COLO668 (cell line): ENCODE results near the gene ATP5F1A.
"Not testable (repeated sequence)": the region's sequence is repeated elsewhere in the genome, so short reads cannot be mapped to it uniquely, and the experiment has no call there.

Experiments
- DNase-seq: peaks from one replicate; lab custom pipeline; 2025; ENCODE audit not compliant: unreplicated experiment; lab: John Stamatoyannopoulos, UW

The ATP5F1A gene

GRCh38 chr18:46097801-46098615 lies at the start of gene ATP5F1A:
ATP5F1A (minus strand) TSS chr18:46098296; CDS start chr18:46098231, 65 bp downstream.
- peak; percentile 88 for DNase-seq

GRCh38 chr18:46141199-46141598 lies 43.1 kb upstream of the ATP5F1A start:
- DNase-seq = no peak

GRCh38 chr18:46140173-46140572 lies 42.1 kb upstream of the ATP5F1A start:
- no peak for DNase-seq

GRCh38 chr18:46134920-46135675 lies 37.0 kb upstream of the ATP5F1A start:
- no peak for DNase-seq

- DNase-seq = no peak
These were observed 35.4 kb upstream of the ATP5F1A start for GRCh38 chr18:46133534-46133933.

- DNase-seq = not testable (repeated sequence)
These were observed 32.5 kb upstream of the ATP5F1A start for GRCh38 chr18:46130549-46130948.

- no peak for DNase-seq
These were observed 32.0 kb upstream of the ATP5F1A start for GRCh38 chr18:46130061-46130460.

GRCh38 chr18:46126625-46127024 lies 28.5 kb upstream of the ATP5F1A start:
- DNase-seq = not testable (repeated sequence)

GRCh38 chr18:46113751-46114150 lies 15.7 kb upstream of the ATP5F1A start:
- DNase-seq = no peak

- DNase-seq = no peak
These were observed 12.3 kb upstream of the ATP5F1A start for GRCh38 chr18:46110406-46110805.

GRCh38 chr18:46109386-46109785 lies 11.3 kb upstream of the ATP5F1A start:
- no peak for DNase-seq

- DNase-seq = peak; percentile 97
These were observed 6.2 kb upstream of the ATP5F1A start, which contains the start of gene HAUS1 for GRCh38 chr18:46104128-46104911. HAUS1 (plus strand) TSS chr18:46104385; CDS start chr18:46104412, 27 bp downstream.

- no peak for DNase-seq
These were observed 1.4 kb upstream of the ATP5F1A start for GRCh38 chr18:46099463-46099862.

GRCh38 chr18:46098616-46098933 lies 479 bp upstream of the ATP5F1A start:
- no peak for DNase-seq

GRCh38 chr18:46097431-46097800 lies 680 bp downstream of the ATP5F1A start:
- no peak for DNase-seq

- DNase-seq = peak; percentile 35
These were observed 1.3 kb downstream of the ATP5F1A start for GRCh38 chr18:46096651-46097300.

- DNase-seq = no peak
These were observed 2.6 kb downstream of the ATP5F1A start for GRCh38 chr18:46095532-46095931.

GRCh38 chr18:46088501-46088900 lies 9.6 kb downstream of the ATP5F1A start:
- DNase-seq = not testable (repeated sequence)

- no peak for DNase-seq
These were observed 13.7 kb downstream of the ATP5F1A start for GRCh38 chr18:46084431-46084830.

- DNase-seq = no peak
These were observed 17.9 kb downstream of the ATP5F1A start for GRCh38 chr18:46080156-46080555.

- DNase-seq = no peak
These were observed 18.8 kb downstream of the ATP5F1A start for GRCh38 chr18:46079336-46079735.
